Rectal smooth muscle tissue (tissue), 1 donor: ENCODE measurements around the gene LPP.
"Not testable (repeated sequence)": the region's sequence is repeated elsewhere in the genome, so short reads cannot be mapped to it uniquely, and the experiment has no call there.

Experiments used
- H3K27ac ChIP-seq: one replicate; pipeline ENCODE4 v1.7.0; 2013; ENCODE audit warnings: low read depth, low read length, inconsistent platforms
- H3K27me3 ChIP-seq: one replicate; pipeline ENCODE4 v1.7.0; 2013; ENCODE audit warnings: low read length; ENCODE audit not compliant: control insufficient read depth, insufficient read depth
- H3K36me3 ChIP-seq: one replicate; pipeline ENCODE4 v1.7.0; 2013; ENCODE audit warnings: low read length; ENCODE audit not compliant: control insufficient read depth, insufficient read depth
- H3K4me1 ChIP-seq: one replicate; pipeline ENCODE4 v1.7.0; 2013; ENCODE audit warnings: low read length; ENCODE audit not compliant: control insufficient read depth, insufficient read depth
- H3K4me3 ChIP-seq: one replicate; pipeline ENCODE4 v1.7.0; 2013; ENCODE audit warnings: low read length
- H3K9ac ChIP-seq: one replicate; pipeline ENCODE4 v1.7.0; 2013; ENCODE audit warnings: low read length

The LPP gene

DNA sequence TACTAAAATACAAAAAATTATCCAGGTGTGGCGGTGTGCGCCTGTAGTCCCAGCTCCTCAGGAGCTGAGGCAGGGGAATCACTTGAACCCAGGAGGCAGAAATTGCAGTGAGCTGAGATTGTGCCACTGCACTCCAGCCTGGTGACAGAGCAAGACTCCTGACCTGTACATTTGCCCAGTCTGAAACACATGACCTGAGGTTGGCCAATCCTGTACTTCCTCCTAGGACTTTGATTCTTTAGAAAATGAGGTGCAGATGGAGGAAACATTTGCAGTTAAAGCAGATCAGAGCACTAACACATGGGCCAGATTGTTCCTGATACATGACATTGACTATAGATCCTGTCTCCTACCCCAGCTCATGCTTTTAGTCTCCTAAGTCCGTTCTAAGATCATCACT lies 28.9 kb upstream of the LPP start:
- no peak overlapping the region for H3K27ac ChIP-seq
- H3K4me1 ChIP-seq, result peaks cover 16% of the 10 kb centered on the region

DNA sequence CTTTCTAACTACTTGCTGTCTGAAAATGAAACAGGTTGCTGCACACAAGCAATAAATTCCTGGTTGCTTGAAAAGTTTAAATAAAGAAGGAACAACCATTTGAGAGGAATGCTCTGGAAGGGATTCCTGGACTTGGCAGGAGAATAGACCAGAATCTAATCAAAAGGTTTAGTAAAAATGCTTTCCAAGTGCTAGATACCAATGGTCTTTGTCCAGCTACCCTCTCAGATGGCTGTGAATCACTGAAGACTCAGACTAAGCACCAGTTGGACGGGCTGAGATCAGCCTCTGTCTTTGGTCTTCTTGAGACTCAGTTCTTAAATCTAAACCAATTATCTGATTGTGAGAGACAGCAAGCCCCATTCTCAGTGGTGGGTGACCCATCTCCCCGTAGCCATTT lies 27.7 kb upstream of the LPP start:
- H3K4me3 ChIP-seq, result no peak overlapping the region
- no peaks in the 10 kb centered on the region for H3K27me3 ChIP-seq
- peak overlapping the region; percentile 66 for H3K27ac ChIP-seq
- H3K36me3 ChIP-seq, result no peaks in the 10 kb centered on the region
- peaks cover 16% of the 10 kb centered on the region for H3K4me1 ChIP-seq
- H3K9ac ChIP-seq, result no peak overlapping the region

More for the DNA sequence above, 28.9 kb upstream of the LPP start:
- no peak overlapping the region for H3K9ac ChIP-seq
- no peaks in the 10 kb centered on the region for H3K36me3 ChIP-seq
- H3K4me3 ChIP-seq, result no peak overlapping the region
- no peaks in the 10 kb centered on the region for H3K27me3 ChIP-seq

DNA sequence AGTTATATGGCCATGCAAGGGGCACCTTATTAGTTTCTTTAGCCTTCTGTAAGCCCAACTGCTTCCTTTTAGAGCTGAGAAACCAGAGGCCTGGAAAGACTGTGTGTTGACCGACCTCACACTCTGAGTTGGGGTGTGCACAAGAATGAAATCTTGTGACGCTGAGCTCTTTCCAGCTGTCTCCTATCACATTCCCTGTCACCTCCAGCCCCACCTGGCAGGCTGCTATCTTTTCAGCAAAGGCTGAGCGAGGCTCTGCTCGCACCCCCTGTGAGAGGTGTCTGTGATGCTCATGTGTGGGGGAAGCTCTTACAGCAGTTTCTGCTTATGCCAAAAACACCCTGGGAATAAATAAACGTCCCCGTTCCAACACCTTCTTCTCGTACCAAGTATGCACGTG lies 27.0 kb upstream of the LPP start:
- Histone ChIP-seq H3K9ac (no peak overlapping the region), H3K4me3 (no peak overlapping the region), H3K4me1 (peaks cover 16% of the 10 kb centered on the region), H3K36me3 (no peaks in the 10 kb centered on the region), H3K27ac (peak overlapping the region; percentile 66), H3K27me3 (no peaks in the 10 kb centered on the region)

DNA sequence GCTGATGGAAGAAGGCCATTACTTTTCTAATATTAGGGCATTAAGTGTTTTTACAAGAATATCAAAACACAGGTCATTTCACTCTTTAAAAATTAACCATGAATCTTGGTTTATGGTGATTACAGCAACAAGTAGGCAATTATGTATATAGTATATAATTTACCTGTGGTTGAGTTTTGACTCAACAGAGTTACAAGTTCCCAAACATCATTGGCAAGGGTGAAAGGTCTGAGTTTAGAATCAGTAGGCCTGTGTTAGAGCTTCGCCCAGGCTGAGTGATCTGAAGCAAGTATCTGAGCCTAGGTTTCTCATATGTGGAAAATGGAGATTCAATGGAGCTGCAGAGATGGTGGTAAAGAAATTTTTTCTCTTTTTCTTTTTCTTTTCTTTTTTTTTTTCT lies 25.1 kb upstream of the LPP start:
- no peak overlapping the region for H3K9ac ChIP-seq
- peaks cover 13% of the 10 kb centered on the region for H3K4me1 ChIP-seq
- H3K36me3 ChIP-seq, result no peaks in the 10 kb centered on the region
- H3K27ac ChIP-seq, result no peak overlapping the region
- H3K27me3 ChIP-seq, result no peaks in the 10 kb centered on the region
- no peak overlapping the region for H3K4me3 ChIP-seq

DNA sequence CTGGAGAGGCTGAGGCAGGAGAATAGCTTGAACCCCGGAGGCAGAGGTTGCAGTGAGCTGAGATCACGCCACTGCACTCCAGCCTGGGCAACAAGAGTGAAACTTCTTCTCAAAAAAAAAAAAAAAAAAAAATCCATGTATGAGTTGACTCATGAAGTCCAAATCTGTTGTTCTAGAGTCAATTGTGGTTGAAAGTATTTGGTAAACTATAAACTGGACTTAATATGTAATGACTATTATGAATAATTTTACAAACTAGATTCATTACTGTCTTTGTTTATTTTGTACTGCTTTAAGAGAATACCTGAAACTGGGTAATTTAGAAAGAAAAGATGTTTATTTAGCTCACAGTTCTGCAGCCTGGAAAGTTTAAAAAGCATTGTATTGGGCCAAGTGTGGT lies 22.9 kb upstream of the LPP start:
- H3K4me3 ChIP-seq, H3K4me1 ChIP-seq, H3K27me3 ChIP-seq, H3K36me3 ChIP-seq, H3K9ac ChIP-seq, H3K27ac ChIP-seq: not testable (repeated sequence)

DNA sequence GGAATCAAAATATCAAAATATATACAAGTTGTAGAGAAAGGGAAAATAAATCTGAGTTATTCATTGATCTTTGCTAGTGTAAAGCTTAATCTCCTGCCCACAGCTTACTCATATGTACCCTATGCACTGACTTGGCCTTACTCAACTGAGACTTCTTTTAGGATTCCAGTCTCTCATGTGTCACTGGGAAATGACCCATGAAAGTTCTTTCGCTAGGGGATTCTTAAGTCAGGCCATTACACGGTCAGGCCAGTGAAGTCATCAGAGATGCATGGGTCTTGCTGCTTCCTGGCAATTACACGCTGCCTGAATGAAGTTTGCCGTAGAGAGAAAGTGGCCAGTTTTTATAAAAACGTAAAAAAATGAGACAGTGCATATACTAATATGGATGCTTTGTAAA lies 20.7 kb upstream of the LPP start:
- Histone ChIP-seq H3K4me3 (no peak overlapping the region), H3K9ac (no peak overlapping the region), H3K27me3 (no peaks in the 10 kb centered on the region), H3K4me1 (no peaks in the 10 kb centered on the region), H3K36me3 (no peaks in the 10 kb centered on the region), H3K27ac (no peak overlapping the region)

DNA sequence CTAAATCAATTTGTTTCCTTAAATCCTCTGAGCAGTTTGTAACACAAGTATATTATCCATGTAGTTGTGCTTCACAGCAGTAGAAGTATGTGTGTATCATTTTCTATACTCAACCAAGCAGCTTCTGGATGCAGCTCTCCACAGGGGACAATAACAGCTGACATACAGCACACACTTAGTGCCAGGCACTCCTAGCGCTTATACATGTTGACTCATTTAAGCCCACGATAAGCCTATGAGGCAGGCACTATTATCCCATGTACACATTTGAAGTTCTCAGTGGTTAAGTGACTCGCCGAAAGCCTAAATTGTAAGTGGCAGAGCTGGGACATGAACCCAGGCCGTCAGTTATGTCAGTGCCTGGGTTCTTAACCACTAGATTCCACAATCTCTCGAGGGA lies 20.3 kb upstream of the LPP start:
- Histone ChIP-seq H3K36me3 (no peaks in the 10 kb centered on the region), H3K9ac (no peak overlapping the region), H3K4me1 (no peaks in the 10 kb centered on the region), H3K4me3 (no peak overlapping the region), H3K27me3 (no peaks in the 10 kb centered on the region), H3K27ac (no peak overlapping the region)

DNA sequence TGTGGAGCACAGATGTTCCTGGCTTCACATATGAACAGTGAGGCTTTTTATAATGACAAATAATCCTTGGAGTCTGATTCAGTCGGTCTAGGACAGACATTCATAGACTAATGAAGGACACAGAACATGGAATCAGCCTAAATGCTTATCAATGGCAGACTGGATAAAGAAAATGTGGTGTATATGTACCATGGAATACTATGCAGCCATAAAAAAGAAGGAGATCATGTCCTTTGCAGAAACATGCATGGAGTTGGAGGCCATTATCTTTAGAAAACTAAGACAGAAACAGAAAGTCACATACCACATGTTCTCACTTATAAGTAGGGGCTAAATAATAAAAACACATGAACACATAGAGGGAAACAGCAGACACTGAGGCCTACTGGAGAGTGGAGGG lies 19.9 kb upstream of the LPP start:
- Histone ChIP-seq H3K4me1 (no peaks in the 10 kb centered on the region), H3K27ac (no peak overlapping the region), H3K27me3 (no peaks in the 10 kb centered on the region), H3K9ac (no peak overlapping the region), H3K36me3 (no peaks in the 10 kb centered on the region), H3K4me3 (no peak overlapping the region)

DNA sequence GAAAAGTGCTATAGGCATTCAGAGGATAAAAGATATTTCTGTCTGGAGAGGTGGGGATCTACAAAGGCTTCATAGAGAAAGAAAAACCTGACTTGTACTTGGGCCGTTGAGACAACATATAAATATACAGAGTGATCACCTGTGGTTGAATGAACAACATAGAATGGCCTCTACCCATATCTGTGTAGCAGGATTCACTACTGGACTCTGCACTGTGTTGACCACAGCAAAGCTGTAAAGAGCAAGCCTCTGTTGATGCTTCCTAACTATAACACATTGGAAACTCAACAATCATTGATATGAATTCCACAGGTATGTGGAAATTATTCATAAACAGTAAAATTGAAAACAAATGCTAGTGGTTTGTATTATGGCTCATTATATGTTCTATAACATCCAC lies 19.1 kb upstream of the LPP start:
- no peak overlapping the region for H3K9ac ChIP-seq
- H3K27ac ChIP-seq, result no peak overlapping the region
- no peak overlapping the region for H3K4me3 ChIP-seq
- H3K36me3 ChIP-seq, result no peaks in the 10 kb centered on the region
- no peaks in the 10 kb centered on the region for H3K27me3 ChIP-seq
- no peaks in the 10 kb centered on the region for H3K4me1 ChIP-seq

DNA sequence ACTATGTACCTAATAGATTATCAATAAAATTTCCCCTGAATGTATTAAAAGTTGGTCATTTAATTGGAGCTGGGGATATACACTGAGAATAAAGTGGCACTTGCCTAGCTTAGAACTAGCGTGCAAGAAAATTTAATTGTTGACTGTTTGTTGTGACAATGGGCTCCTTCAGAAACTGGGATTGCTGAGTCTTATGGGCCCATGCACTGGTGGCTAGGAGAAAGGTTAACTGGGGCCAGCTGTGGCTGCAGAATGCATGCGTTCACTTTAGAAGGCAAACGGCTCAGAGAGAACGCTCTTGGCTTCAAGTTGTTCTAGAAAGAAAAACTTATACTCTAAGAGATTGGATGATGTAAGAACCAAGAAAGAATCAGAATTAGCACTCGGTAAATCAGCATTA lies 18.7 kb upstream of the LPP start:
- H3K4me1 ChIP-seq, result no peaks in the 10 kb centered on the region
- H3K27me3 ChIP-seq, result no peaks in the 10 kb centered on the region
- no peak overlapping the region for H3K4me3 ChIP-seq
- H3K9ac ChIP-seq, result no peak overlapping the region
- H3K27ac ChIP-seq, result no peak overlapping the region
- H3K36me3 ChIP-seq, result no peaks in the 10 kb centered on the region

DNA sequence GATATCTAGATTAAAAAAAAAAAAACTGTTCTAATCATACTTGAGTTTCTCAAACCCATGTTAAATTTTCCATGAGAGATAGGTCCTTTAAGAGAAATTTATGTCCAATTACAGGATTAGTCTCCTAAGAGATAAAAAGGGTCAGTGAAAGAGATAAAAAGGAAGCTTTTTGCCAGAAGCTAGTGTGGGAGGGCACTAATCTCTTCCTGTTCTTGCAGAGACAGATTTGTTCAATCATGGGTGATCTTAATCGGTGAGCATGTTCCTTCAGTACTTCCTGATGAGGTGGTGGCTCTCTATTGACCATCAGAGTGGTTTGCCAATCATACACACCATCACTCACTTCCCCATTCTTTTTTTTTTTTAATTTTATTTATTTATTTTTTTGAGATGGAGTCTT lies 16.9 kb upstream of the LPP start:
- Histone ChIP-seq H3K36me3 (no peaks in the 10 kb centered on the region), H3K4me1 (no peaks in the 10 kb centered on the region), H3K4me3 (no peak overlapping the region), H3K9ac (no peak overlapping the region), H3K27ac (no peak overlapping the region), H3K27me3 (no peaks in the 10 kb centered on the region)

DNA sequence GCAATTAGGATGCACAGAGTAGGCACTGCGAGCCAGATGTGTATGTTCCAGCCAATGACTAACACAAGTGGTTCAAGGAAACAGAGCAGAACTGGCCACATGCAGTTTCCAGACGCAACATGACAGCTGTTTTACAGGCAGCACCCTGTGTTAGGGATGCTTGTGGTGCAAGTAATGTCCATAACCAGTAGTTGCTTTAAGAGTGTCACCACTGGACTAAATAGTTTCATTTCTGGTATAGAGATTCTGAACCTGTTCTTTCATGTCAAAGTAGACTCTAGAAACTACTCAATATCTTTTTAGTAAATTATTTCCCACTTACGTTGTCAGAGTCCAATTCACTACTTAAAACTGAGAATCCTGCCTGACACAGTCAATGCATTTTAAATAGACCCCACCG lies 14.5 kb upstream of the LPP start:
- H3K9ac ChIP-seq, result no peak overlapping the region
- no peaks in the 10 kb centered on the region for H3K4me1 ChIP-seq

DNA sequence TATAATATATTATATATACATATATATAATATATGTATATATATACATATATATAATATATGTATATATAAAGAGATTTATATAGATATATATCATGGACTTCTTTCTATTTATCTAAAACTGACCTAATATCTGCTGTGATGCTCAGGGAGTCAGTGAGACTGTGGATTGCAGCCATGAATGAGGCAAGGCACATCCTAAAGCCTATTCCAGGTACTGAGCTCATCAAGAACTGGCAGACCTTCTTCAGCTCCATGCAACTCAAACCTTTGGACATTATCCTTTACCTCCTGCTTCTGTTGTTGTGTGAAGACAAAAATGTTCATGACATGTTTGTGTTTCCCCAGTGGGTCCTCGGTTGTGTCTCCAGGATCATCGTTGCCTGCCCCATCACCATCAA lies 7.7 kb upstream of the LPP start:
- no peaks in the 10 kb centered on the region for H3K4me1 ChIP-seq
- H3K4me3 ChIP-seq, result no peak overlapping the region

More for the DNA sequence above, 14.5 kb upstream of the LPP start:
- H3K4me3 ChIP-seq, result no peak overlapping the region
- H3K27me3 ChIP-seq, result no peaks in the 10 kb centered on the region
- no peak overlapping the region for H3K27ac ChIP-seq
- no peaks in the 10 kb centered on the region for H3K36me3 ChIP-seq

DNA sequence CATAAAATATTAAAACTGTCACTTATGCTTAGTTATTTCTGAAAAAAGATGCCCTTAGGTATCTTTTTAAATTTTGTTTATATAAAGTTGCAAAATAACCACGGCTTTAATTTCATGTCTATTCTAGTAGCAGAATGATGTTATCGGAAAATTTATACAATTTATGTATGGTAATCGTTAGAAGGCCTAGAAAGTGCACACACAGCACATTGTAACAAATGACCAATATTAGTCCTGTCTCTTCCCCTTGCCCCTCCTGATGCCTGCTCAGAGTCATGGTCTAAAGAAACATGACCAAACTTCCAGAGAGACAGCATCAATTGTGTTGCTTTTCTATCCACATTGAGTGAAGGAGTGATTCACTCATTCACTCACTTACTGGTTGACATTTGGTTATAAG lies 6.2 kb upstream of the LPP start:
- H3K9ac ChIP-seq, result no peak overlapping the region
- H3K4me1 ChIP-seq, result peaks cover 7% of the 10 kb centered on the region
- no peaks in the 10 kb centered on the region for H3K27me3 ChIP-seq
- no peak overlapping the region for H3K4me3 ChIP-seq
- no peaks in the 10 kb centered on the region for H3K36me3 ChIP-seq
- H3K27ac ChIP-seq, result no peak overlapping the region

More for the DNA sequence above, 7.7 kb upstream of the LPP start:
- no peaks in the 10 kb centered on the region for H3K27me3 ChIP-seq
- no peaks in the 10 kb centered on the region for H3K36me3 ChIP-seq
- H3K27ac ChIP-seq, result no peak overlapping the region
- H3K9ac ChIP-seq, result no peak overlapping the region
